ENCODE results near the gene TRAF4.

GRCh38 chr17:28751600-28752366 lies 8.0 kb downstream of the TRAF4 start:
- no peak for TF ChIP-seq CTCF (IDR thresholded peaks at IDR 0.05)
- TF ChIP-seq POLR2A (IDR thresholded peaks at IDR 0.05; ENCODE audit: low read depth), result no peak
- no peak for TF ChIP-seq POLR2AphosphoS5 (IDR thresholded peaks at IDR 0.05)
- TF ChIP-seq EP300 (IDR thresholded peaks at IDR 0.05), result no peak
